Endothelial cell of umbilical vein (primary cell): ENCODE measurements around the gene BHMT. TPM values are rescaled to one million over a fixed set of nuclear protein-coding genes. Genes with fewer than 3 reads are reported as not detected.

ENCODE experiments used
- BruUV-seq: library from RNA; stranded (reverse); fragments of 400-500 nt; replicated peaks from 2 replicates; lab custom pipeline; 2021; lab: Mats Ljungman, UMichigan
- CTCF ChIA-PET: fragments of 300-600, 350-600 bp; sonication (Branson Sonifier 250); formaldehyde crosslinking; loops from one replicate; lab custom pipeline; 2021; ENCODE audit warnings: antibody characterized with exemption, inconsistent platforms; lab: Charles Lee
- POLR2A ChIA-PET: fragments of 300-600, 350-600 bp; sonication (Branson Sonifier 250); formaldehyde crosslinking; loops from one replicate; lab custom pipeline; 2021; ENCODE audit warnings: antibody characterized with exemption, inconsistent platforms; lab: Charles Lee
- DNase-seq: peaks from one replicate; pipeline ENCODE4 v3.0.0-alpha.2; 2011; ENCODE audit warnings: low read depth, low spot score
- FAIRE-seq: peaks from 2 replicates; lab custom pipeline; 2011; peaks lifted over from hg19 to GRCh38; lab: Jason Lieb, UNC
- H2AFZ ChIP-seq: 2 replicates; pipeline ENCODE4 v1.6.0; 2012; ENCODE audit warnings: low read depth, low read length, control low read depth, inconsistent platforms
- H3K27ac ChIP-seq: 2 replicates; pipeline ENCODE4 v1.5.1; 2011; ENCODE audit warnings: low read depth, mild to moderate bottlenecking, control low read depth, low read length, moderate library complexity; ENCODE audit not compliant: insufficient read depth
- H3K27me3 ChIP-seq, 2 experiments: 2 replicates each; pipeline versions ENCODE4 v1.6.0 to v1.6.1; 2011; ENCODE audit warnings: low read length in 2 of 2, mixed read lengths in 1 of 2; ENCODE audit not compliant: control insufficient read depth in 2 of 2, insufficient read depth in 2 of 2
- H3K36me3 ChIP-seq, 2 experiments: 2 replicates in 1 of 2; 3 replicates in 1 of 2; pipeline ENCODE4 v1.5.1; 2011; ENCODE audit warnings: low read length in 2 of 2, mild to moderate bottlenecking in 1 of 2, moderate library complexity in 1 of 2; ENCODE audit not compliant: control insufficient read depth in 2 of 2, insufficient read depth in 2 of 2; ENCODE audit errors: extremely low read depth in 1 of 2
- H3K4me1 ChIP-seq: 3 replicates; pipeline ENCODE4 v1.5.1; 2011; ENCODE audit warnings: mild to moderate bottlenecking, low read length; ENCODE audit not compliant: control insufficient read depth, insufficient read depth; ENCODE audit errors: extremely low read depth
- H3K4me2 ChIP-seq: 2 replicates; pipeline ENCODE4 v1.6.1; 2011; ENCODE audit warnings: low read length, control low read depth, mixed read lengths; ENCODE audit not compliant: insufficient read depth
- H3K4me3 ChIP-seq, 3 experiments: fragments of 200-600 bp in 1 of 3; sonication (generic), shearing (Covaris generic) in 1 of 3; replicated peaks in 1 of 3; 2 replicates each; pipeline ENCODE4 v1.5.1; 2011 to 2016; ENCODE audit warnings: control low read depth in 3 of 3, low read length in 3 of 3, mild to moderate bottlenecking in 2 of 3, inconsistent platforms in 1 of 3, low read depth in 1 of 3, moderate library complexity in 1 of 3; ENCODE audit not compliant: insufficient read depth in 1 of 3
- H3K79me2 ChIP-seq: 2 replicates; pipeline ENCODE4 v1.6.0; 2012; ENCODE audit warnings: low read length, inconsistent platforms; ENCODE audit not compliant: control insufficient read depth, insufficient read depth
- H3K9ac ChIP-seq: replicated peaks from 2 replicates; pipeline ENCODE3; 2011; ENCODE audit warnings: low read length, control low read depth; ENCODE audit not compliant: insufficient read depth; ENCODE audit errors: extremely low read depth
- H3K9me1 ChIP-seq: replicated peaks from 3 replicates; pipeline ENCODE4 v1.6.0; 2011; ENCODE audit warnings: mild to moderate bottlenecking, low read length; ENCODE audit not compliant: control insufficient read depth, insufficient read depth; ENCODE audit errors: extremely low read depth
- H3K9me3 ChIP-seq: replicated peaks from 2 replicates; pipeline ENCODE4 v1.5.1; 2012; ENCODE audit warnings: low read length, inconsistent platforms; ENCODE audit not compliant: control insufficient read depth, insufficient read depth
- H4K20me1 ChIP-seq: replicated peaks from 2 replicates; pipeline ENCODE3; 2011; ENCODE audit warnings: mild to moderate bottlenecking, low read length; ENCODE audit not compliant: control insufficient read depth, insufficient read depth; ENCODE audit errors: extremely low read depth
- EZH2 ChIP-seq: IDR thresholded peaks from 2 replicates; pipeline ENCODE4 v1.6.1; 2012; ENCODE audit warnings: borderline replicate concordance, low read depth, mild to moderate bottlenecking, moderate library complexity, low read length, inconsistent platforms; ENCODE audit not compliant: severe bottlenecking
- FOS ChIP-seq: IDR thresholded peaks from 2 replicates; pipeline ENCODE4 v1.6.1; 2011; ENCODE audit warnings: mild to moderate bottlenecking, low read length, moderate library complexity, borderline replicate concordance; ENCODE audit not compliant: insufficient read depth
- GATA2 ChIP-seq: IDR thresholded peaks from 2 replicates; pipeline ENCODE4 v1.7.0; 2011; ENCODE audit warnings: low read depth, mild to moderate bottlenecking, moderate library complexity, mixed read lengths, low read length; ENCODE audit not compliant: insufficient read length, insufficient read depth
- JUN ChIP-seq: IDR thresholded peaks from 2 replicates; pipeline ENCODE4 v1.6.1; 2011; ENCODE audit warnings: borderline replicate concordance, low read depth; ENCODE audit not compliant: insufficient read length, insufficient read depth
- MYC ChIP-seq: IDR thresholded peaks from one replicate; pipeline ENCODE4 v1.6.1; 2011; ENCODE audit warnings: mild to moderate bottlenecking, low read depth, low read length
- POLR2A ChIP-seq: IDR thresholded peaks from 2 replicates; pipeline ENCODE4 v1.6.1; 2012; ENCODE audit warnings: low read depth, mild to moderate bottlenecking, control low read depth, low read length
- POLR2AphosphoS5 ChIP-seq: IDR thresholded peaks from 2 replicates; pipeline ENCODE4 v1.6.1; 2012; ENCODE audit warnings: low read depth, mild to moderate bottlenecking, control low read depth, low read length, moderate library complexity; ENCODE audit not compliant: insufficient read depth
- dilution Hi-C: fragments of 300-500 bp; cut with MboI; formaldehyde crosslinking; loops from one replicate; pipeline ENCODE4 v1.15.0; 2019; ENCODE audit warnings: low sequenced_read_pairs; ENCODE audit not compliant: extremely low pct_ligation_motif_present
- intact Hi-C: fragments of 100-400 bp; cut with micrococcal nuclease; formaldehyde crosslinking; loops from one replicate; pipeline ENCODE4 v1.10.0; 2022
- polyA plus RNA-seq, 4 experiments: library from polyadenylated mRNA; depleted of rRNA in 3 of 4; stranded (reverse) in 3 of 4; unstranded in 1 of 4; fragments of >200 nt; gene quantifications; 2 replicates each; pipeline versions ENCODE4 v1.2.1 to v1.2.3, GENCODE V29; 2011 to 2012; ENCODE audit warnings: missing spikeins in 1 of 4
- total RNA-seq: library from RNA; stranded (reverse); gene quantifications from 2 replicates; pipeline ENCODE4 v1.2.3, GENCODE V29; 2021
- TF ChIP-seq, protein P1 (sequence below): IDR thresholded peaks from 2 replicates; pipeline ENCODE4 v1.6.1; 2011; ENCODE audit not compliant: insufficient read depth, insufficient read length
- TF ChIP-seq, protein P2 (sequence below), 2 donors: IDR thresholded peaks; 1 replicate in 1 of 2; 2 replicates in 1 of 2; pipeline ENCODE4 v1.5.1; 2011; ENCODE audit warnings: low read length in 2 of 2, mild to moderate bottlenecking in 2 of 2, moderate library complexity in 2 of 2, control low read depth in 1 of 2, inconsistent platforms in 1 of 2, low read depth in 1 of 2; ENCODE audit not compliant: insufficient read depth in 1 of 2; ENCODE audit errors: extremely low read depth in 1 of 2

BHMT gene
- total and polyA plus RNA-seq, 2 donors (not counting 3 experiments of a cell fraction or from before 2014, with no cell fraction given) = not detected

DNA sequence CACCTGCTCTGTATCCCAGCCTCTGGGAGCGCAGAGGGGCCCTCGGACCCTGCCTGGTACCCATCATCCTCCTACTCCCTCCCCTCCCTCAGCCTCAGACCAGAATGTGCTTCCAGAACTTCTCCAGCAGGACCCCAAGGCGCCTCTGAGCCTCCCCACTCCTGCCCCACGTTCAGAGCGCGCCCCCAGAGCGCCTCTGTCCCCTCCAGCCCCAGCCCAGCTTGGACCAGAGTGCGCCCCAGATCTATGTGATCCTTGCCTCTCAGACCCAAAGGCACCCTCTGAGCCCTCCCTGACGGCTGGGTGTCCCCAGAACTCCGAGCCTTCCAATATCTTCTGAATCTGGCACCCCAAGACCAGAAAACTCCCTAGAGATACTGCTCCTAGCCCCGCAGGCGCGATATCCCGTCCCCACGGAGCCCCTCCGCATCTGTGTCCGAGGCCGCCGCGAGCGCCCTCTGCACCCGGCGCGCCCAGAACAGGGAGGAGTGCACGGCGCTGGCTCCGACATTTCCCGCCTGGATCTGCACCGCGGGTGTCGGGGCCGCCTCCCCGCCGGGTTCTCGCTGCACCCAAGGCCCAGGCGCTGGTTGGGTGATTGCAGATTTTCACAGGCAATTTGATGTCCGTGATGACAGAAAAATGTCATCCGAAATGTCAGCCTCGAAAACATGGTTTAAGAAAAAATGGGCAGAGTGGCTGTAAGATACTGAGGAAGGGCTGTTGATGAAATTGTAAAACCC lies 522 bp downstream of the BHMT start:
- H3K9ac ChIP-seq = no peak overlapping the region
- DNase-seq (no peak), FAIRE-seq (no peak)
- no peaks in the 10 kb centered on the region for H3K4me1 ChIP-seq
- no peak overlapping the region for H2AFZ ChIP-seq
- CTCF ChIA-PET = no interaction called here
- dilution Hi-C loops = no loop called here
- no peaks in the 10 kb centered on the region for H3K9me3 ChIP-seq
- no peak for TF ChIP-seq POLR2A
- TF ChIP-seq GATA2 = no peak
- no peak for TF ChIP-seq JUN
- no peak for TF ChIP-seq MYC
- TF ChIP-seq, protein P1, sequence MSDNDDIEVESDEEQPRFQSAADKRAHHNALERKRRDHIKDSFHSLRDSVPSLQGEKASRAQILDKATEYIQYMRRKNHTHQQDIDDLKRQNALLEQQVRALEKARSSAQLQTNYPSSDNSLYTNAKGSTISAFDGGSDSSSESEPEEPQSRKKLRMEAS = no peak
- peak; percentile 75 for TF ChIP-seq EZH2
- TF ChIP-seq FOS = no peak
- POLR2A ChIA-PET = no interaction called here
- H3K9me1 ChIP-seq = no peaks in the 10 kb centered on the region
- H3K27ac ChIP-seq = no peak overlapping the region
- intact Hi-C loops = no loop called here
- H3K27me3 ChIP-seq = peaks cover 29 to 38% of the 10 kb centered on the region in 2 experiments
- H3K4me2 ChIP-seq = no peak overlapping the region
- H3K4me3 ChIP-seq = no peak overlapping the region
- BruUV-seq = no TSS peak
- no peaks in the 10 kb centered on the region for H4K20me1 ChIP-seq
- H3K79me2 ChIP-seq = no peaks in the 10 kb centered on the region
- H3K36me3 ChIP-seq = no peaks in the 10 kb centered on the region

DNA sequence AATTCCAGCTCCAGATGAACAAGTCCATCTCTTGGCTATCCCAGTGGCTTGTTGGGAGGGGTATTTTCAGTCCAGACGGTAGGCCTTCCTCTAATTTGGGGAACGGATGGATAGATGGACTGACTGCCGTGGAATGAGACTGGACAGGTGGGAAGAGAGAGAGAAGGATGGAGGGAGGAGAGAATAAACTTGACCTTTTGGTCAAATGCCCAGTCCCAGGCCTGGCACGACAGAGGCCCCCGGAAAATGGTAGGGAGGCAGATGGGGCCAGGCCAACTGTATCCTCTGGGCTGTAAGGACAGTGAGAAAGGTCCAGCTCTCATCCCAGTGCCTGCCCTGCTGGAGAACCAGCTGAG lies 1.1 kb downstream of the BHMT start:
- Histone ChIP-seq H3K4me1 (no peaks in the 10 kb centered on the region), H2AFZ (no peak overlapping the region), H3K9me3 (no peaks in the 10 kb centered on the region), H3K9ac (no peak overlapping the region), H3K9me1 (no peaks in the 10 kb centered on the region), H3K4me3 (no peak overlapping the region), H3K4me2 (no peak overlapping the region), H3K36me3 (no peaks in the 10 kb centered on the region), H4K20me1 (no peaks in the 10 kb centered on the region), H3K27ac (no peak overlapping the region), H3K27me3 (peaks cover 25 to 36% of the 10 kb centered on the region in 2 experiments), H3K79me2 (no peaks in the 10 kb centered on the region)
- dilution Hi-C loops = no loop called here
- BruUV-seq = no TSS peak
- TF ChIP-seq MYC (no peak), POLR2AphosphoS5 (no peak), POLR2A (no peak), FOS (no peak), JUN (no peak), GATA2 (no peak), EZH2 (no peak)
- TF ChIP-seq, protein P2, sequence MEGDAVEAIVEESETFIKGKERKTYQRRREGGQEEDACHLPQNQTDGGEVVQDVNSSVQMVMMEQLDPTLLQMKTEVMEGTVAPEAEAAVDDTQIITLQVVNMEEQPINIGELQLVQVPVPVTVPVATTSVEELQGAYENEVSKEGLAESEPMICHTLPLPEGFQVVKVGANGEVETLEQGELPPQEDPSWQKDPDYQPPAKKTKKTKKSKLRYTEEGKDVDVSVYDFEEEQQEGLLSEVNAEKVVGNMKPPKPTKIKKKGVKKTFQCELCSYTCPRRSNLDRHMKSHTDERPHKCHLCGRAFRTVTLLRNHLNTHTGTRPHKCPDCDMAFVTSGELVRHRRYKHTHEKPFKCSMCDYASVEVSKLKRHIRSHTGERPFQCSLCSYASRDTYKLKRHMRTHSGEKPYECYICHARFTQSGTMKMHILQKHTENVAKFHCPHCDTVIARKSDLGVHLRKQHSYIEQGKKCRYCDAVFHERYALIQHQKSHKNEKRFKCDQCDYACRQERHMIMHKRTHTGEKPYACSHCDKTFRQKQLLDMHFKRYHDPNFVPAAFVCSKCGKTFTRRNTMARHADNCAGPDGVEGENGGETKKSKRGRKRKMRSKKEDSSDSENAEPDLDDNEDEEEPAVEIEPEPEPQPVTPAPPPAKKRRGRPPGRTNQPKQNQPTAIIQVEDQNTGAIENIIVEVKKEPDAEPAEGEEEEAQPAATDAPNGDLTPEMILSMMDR (IDR thresholded peaks at IDR 0.05; ENCODE audit: extremely low read depth in 1 of 2, insufficient read depth in 1 of 2, low read depth in 1 of 2, low read length in 2 of 2) = no peak
- TF ChIP-seq, protein P1 = no peak
- intact Hi-C loops = no loop called here
- DNase-seq (no peak), FAIRE-seq (no peak)
- POLR2A ChIA-PET = no interaction called here
- CTCF ChIA-PET = no interaction called here
